Keratinocyte (primary cell): Measurements from ENCODE around the gene OPHN1. TPM values are rescaled to one million over a fixed set of nuclear protein-coding genes. Genes with fewer than 3 reads are reported as not detected.

Experiments used
- DNase-seq: peaks from one replicate; pipeline ENCODE4 v3.0.0-alpha.2; 2011; ENCODE audit warnings: low read depth, missing footprints, low spot score
- FAIRE-seq: peaks from 2 replicates; lab custom pipeline; 2011; peaks lifted over from hg19 to GRCh38; lab: Jason Lieb, UNC
- H2AFZ ChIP-seq: 2 replicates; pipeline ENCODE4 v1.6.0; 2012; ENCODE audit warnings: low read length, control low read depth, inconsistent platforms; ENCODE audit not compliant: control insufficient read depth
- H3K27ac ChIP-seq: 2 replicates; pipeline ENCODE4 v1.5.1; 2011; ENCODE audit warnings: low read length; ENCODE audit not compliant: control insufficient read depth, insufficient read depth
- H3K27me3 ChIP-seq: 3 replicates; pipeline ENCODE4 v1.6.0; 2011; ENCODE audit warnings: low read length; ENCODE audit not compliant: control insufficient read depth, insufficient read depth; ENCODE audit errors: extremely low read depth
- H3K36me3 ChIP-seq, 2 experiments: 2 replicates in 1 of 2; 3 replicates in 1 of 2; pipeline ENCODE4 v1.5.1; 2011; ENCODE audit warnings: low read length in 2 of 2, mild to moderate bottlenecking in 1 of 2; ENCODE audit not compliant: control insufficient read depth in 2 of 2, insufficient read depth in 2 of 2; ENCODE audit errors: extremely low read depth in 1 of 2
- H3K4me1 ChIP-seq: 3 replicates; pipeline ENCODE4 v1.5.1; 2011; ENCODE audit warnings: low read length; ENCODE audit not compliant: control insufficient read depth, insufficient read depth; ENCODE audit errors: extremely low read depth
- H3K4me2 ChIP-seq: 3 replicates; pipeline ENCODE4 v1.6.0; 2011; ENCODE audit warnings: low read depth, low read length; ENCODE audit not compliant: control insufficient read depth, insufficient read depth; ENCODE audit errors: extremely low read depth
- H3K4me3 ChIP-seq, 3 experiments: fragments of 200-600 bp in 1 of 3; sonication (generic) in 1 of 3; 2 replicates in 2 of 3; 3 replicates in 1 of 3; pipeline ENCODE4 v1.5.1; 2011 to 2016; ENCODE audit warnings: low read length in 3 of 3, mild to moderate bottlenecking in 3 of 3, control low read depth in 2 of 3, inconsistent platforms in 1 of 3, low read depth in 1 of 3, mixed read lengths in 1 of 3, mixed run types in 1 of 3, moderate library complexity in 1 of 3; ENCODE audit not compliant: control insufficient read depth in 2 of 3, insufficient read depth in 2 of 3; ENCODE audit errors: extremely low read depth in 1 of 3
- H3K79me2 ChIP-seq: 2 replicates; pipeline ENCODE4 v1.6.0; 2012; ENCODE audit warnings: low read length; ENCODE audit not compliant: control insufficient read depth, insufficient read depth
- H3K9ac ChIP-seq: 3 replicates; pipeline ENCODE4 v1.6.0; 2011; ENCODE audit warnings: low read length; ENCODE audit not compliant: control insufficient read depth, insufficient read depth; ENCODE audit errors: extremely low read depth
- H3K9me1 ChIP-seq: 3 replicates; pipeline ENCODE4 v1.6.0; 2011; ENCODE audit warnings: low read length; ENCODE audit not compliant: control insufficient read depth, insufficient read depth; ENCODE audit errors: extremely low read depth
- H3K9me3 ChIP-seq: 2 replicates; pipeline ENCODE4 v1.5.1; 2012; ENCODE audit warnings: low read depth, low read length; ENCODE audit not compliant: control insufficient read depth
- H4K20me1 ChIP-seq: 3 replicates; pipeline ENCODE4 v1.6.0; 2011; ENCODE audit warnings: low read length; ENCODE audit not compliant: control insufficient read depth, insufficient read depth; ENCODE audit errors: extremely low read depth
- CTCF ChIP-seq, 3 experiments: IDR thresholded peaks in 1 of 3; conservative IDR thresholded peaks in 1 of 3; optimal IDR thresholded peaks in 1 of 3; 2 replicates in 2 of 3; 3 replicates in 1 of 3; pipeline versions ENCODE3 to v1.5.1; 2011; ENCODE audit warnings: low read length in 3 of 3, mild to moderate bottlenecking in 3 of 3, moderate library complexity in 2 of 3, control low read depth in 1 of 3, inconsistent platforms in 1 of 3; ENCODE audit not compliant: insufficient read depth in 2 of 3; ENCODE audit errors: extremely low read depth in 1 of 3
- EZH2 ChIP-seq: IDR thresholded peaks from one replicate; pipeline ENCODE4 v1.6.1; 2012; ENCODE audit warnings: inconsistent platforms, mild to moderate bottlenecking, low read length, moderate library complexity
- dilution Hi-C: fragments of 300-500 bp; cut with MboI; formaldehyde crosslinking; loops from one replicate; pipeline ENCODE4 v1.7.0; 2020; ENCODE audit warnings: low sequenced_read_pairs; ENCODE audit not compliant: extremely low pct_ligation_motif_present
- polyA plus RNA-seq, 5 experiments: library from polyadenylated mRNA; depleted of rRNA in 3 of 5; stranded (reverse) in 3 of 5; stranded (forward) in 1 of 5; unstranded in 1 of 5; fragments of >200 nt; gene quantifications; 1 replicate in 1 of 5; 2 replicates in 3 of 5; 3 replicates in 1 of 5; pipeline versions ENCODE4 v1.2.1 to v1.2.3, GENCODE V29; 2011 to 2012; ENCODE audit warnings: missing spikeins in 2 of 5, low read depth in 1 of 5, low replicate concordance in 1 of 5

Gene OPHN1
- polyA plus RNA-seq, 1 donor (not counting 4 experiments of a cell fraction or from before 2014, with no cell fraction given) = 3.1 TPM

DNA sequence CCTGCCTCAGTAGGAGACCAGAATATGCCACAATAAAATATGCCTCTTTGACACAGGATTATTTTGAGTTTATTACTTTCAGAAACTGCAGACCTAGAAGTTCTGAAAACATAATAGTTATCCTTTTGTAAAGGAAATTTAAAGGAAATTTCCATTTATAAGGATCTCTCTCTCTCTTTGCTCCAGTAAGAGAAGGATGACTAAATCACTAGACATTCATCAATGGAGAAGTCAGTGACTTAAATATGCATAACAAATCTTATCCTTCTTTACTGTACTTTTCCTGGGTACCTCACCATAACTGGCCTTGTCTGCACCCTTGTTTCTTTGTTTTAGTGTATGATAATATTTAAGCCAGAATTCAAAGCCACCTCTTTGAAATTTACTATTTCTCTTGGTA lies 28.3 kb upstream of the OPHN1 start:
- Histone ChIP-seq H3K27ac (no peak overlapping the region), H3K4me3 (no peak overlapping the region), H3K27me3 (no peaks in the 10 kb centered on the region), H3K9ac (no peak overlapping the region), H3K79me2 (no peaks in the 10 kb centered on the region), H3K9me1 (no peaks in the 10 kb centered on the region), H3K36me3 (no peaks in the 10 kb centered on the region), H2AFZ (no peak overlapping the region), H3K9me3 (no peaks in the 10 kb centered on the region), H4K20me1 (no peaks in the 10 kb centered on the region), H3K4me1 (no peaks in the 10 kb centered on the region), H3K4me2 (no peak overlapping the region)
- DNase-seq (no peak), FAIRE-seq (no peak)
- dilution Hi-C loops = no loop called here
- no peak for TF ChIP-seq EZH2
- TF ChIP-seq CTCF (optimal IDR thresholded peaks at IDR 0.05 in 1 of 3, IDR thresholded peaks at IDR 0.05 in 1 of 3, conservative IDR thresholded peaks at IDR 0.05 in 1 of 3; ENCODE audit: extremely low read depth in 1 of 3, insufficient read depth in 2 of 3, low read length in 3 of 3) = no peak

DNA sequence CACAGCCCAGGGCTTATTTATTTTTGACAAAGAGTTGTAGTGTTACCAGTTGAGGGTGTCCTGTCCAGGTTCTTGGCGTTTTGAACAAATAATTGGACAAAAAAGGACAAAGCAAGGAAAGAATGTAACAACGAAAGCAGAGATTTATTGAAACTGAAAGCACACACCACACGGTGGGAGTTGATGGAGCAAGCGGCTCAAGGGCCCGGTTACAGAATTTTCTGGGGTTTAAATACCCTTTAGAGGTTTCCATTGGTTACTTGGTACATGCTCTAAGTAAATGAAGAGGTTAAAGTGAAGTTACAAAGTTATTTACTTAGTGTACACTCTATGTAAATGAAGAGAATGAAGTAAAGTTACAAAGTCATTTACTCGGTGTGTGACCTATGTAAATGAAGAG lies 27.8 kb upstream of the OPHN1 start:
- no peaks in the 10 kb centered on the region for H3K36me3 ChIP-seq
- no peak overlapping the region for H3K4me3 ChIP-seq
- H2AFZ ChIP-seq = no peak overlapping the region
- H3K9ac ChIP-seq = no peak overlapping the region
- no peak overlapping the region for H3K27ac ChIP-seq
- no peak overlapping the region for H3K4me2 ChIP-seq
- FAIRE-seq (no peak), DNase-seq (no peak)
- H4K20me1 ChIP-seq = no peaks in the 10 kb centered on the region
- no peaks in the 10 kb centered on the region for H3K9me1 ChIP-seq
- TF ChIP-seq EZH2 (no peak), CTCF (optimal IDR thresholded peaks at IDR 0.05 in 1 of 3, IDR thresholded peaks at IDR 0.05 in 1 of 3, conservative IDR thresholded peaks at IDR 0.05 in 1 of 3; ENCODE audit: extremely low read depth in 1 of 3, insufficient read depth in 2 of 3, low read length in 3 of 3) (no peak)
- dilution Hi-C loops = no loop called here
- no peaks in the 10 kb centered on the region for H3K79me2 ChIP-seq
- H3K27me3 ChIP-seq = no peaks in the 10 kb centered on the region
- H3K4me1 ChIP-seq = no peaks in the 10 kb centered on the region
- no peaks in the 10 kb centered on the region for H3K9me3 ChIP-seq
